ENCODE measurements around the gene SPEN.
A peak's percentile ranks its signal among the peaks of the same experiment; 100 is the strongest.
"Not testable (repeated sequence)": the region's sequence is repeated elsewhere in the genome, so short reads cannot be mapped to it uniquely, and the experiment has no call there.

SPEN gene

DNA sequence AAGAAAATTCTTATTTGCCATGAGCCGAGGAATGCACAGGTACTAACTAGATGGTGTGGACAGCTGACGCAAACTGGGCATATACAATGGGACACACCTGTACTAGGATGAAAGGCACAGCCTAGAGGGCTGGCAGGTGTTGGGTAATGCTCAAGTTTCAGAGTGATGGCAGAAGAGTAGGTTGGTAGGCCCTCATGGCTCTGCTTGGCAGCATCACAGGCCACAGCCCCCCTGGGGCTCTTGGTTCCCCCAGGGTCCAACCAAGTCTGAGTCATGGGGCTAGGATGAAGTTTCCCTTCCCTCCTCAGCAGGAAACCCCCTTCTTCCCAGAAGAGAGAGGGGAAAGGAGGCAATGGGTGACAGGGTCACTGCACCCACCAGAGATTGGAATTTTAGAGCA is 35.2 kb downstream of the SPEN start:
- Mint-ChIP-seq H3K9me3 (no peaks in the 10 kb centered on the region), H3K4me3 (no peak overlapping the region), H3K27ac (peak overlapping the region; percentile 85), H3K27me3 (no peaks in the 10 kb centered on the region), H3K36me3 (ENCODE audit: low read depth) (peaks cover 30% of the 10 kb centered on the region), H3K4me1 (ENCODE audit: low read depth) (peaks cover 73% of the 10 kb centered on the region)
- intact Hi-C loops (cut with micrococcal nuclease) = no loop called here

DNA sequence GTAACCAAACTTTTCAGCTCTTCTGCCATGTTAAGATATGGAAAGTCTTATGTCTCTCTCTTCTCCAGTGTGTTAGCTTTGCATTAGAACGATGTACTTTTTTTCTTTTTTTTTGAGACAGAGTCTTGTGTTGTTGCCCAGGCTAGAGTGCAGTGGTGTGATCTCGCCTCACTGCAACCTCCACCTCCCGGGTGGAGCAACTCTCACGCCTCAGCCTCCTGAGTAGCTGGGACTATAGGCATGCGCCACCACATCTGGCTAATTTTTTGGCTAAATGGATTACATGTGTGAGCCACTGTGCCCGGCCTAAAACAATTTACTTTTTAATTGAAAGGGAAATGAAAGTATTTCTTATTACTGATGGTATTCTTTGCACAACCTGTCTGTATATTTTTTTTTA is 35.8 kb downstream of the SPEN start:
- H3K27me3 Mint-ChIP-seq = no peaks in the 10 kb centered on the region
- H3K4me3 Mint-ChIP-seq = peak overlapping the region; percentile 64
- intact Hi-C loops (cut with micrococcal nuclease) = no loop called here
- peaks cover 74% of the 10 kb centered on the region for H3K4me1 Mint-ChIP-seq (ENCODE audit: low read depth)
- peak overlapping the region; percentile 85 for H3K27ac Mint-ChIP-seq
- H3K36me3 Mint-ChIP-seq (ENCODE audit: low read depth) = peaks cover 25% of the 10 kb centered on the region
- H3K9me3 Mint-ChIP-seq = no peaks in the 10 kb centered on the region

DNA sequence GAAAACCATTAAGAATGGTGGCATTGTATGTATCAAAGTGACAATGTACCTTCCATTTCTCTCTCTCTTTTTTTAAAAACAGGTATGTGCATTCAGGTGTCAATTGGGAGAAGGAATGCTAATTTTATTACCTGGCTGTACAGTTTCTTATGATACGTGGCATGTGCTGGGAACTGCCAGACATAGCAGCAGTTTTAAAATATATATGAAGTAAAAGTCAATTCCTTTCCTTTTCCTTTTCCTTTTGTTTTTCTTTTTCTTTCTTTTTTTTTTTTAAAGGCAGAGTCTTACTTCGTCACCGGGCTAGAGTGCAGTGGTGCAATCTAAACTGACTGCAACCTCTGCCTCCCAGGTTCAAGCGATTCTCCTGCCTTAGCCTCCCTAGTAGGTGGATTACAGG is 37.0 kb downstream of the SPEN start:
- Mint-ChIP-seq H3K4me3 (no peak overlapping the region), H3K36me3 (ENCODE audit: low read depth) (peaks cover 24% of the 10 kb centered on the region), H3K9me3 (no peaks in the 10 kb centered on the region), H3K27me3 (no peaks in the 10 kb centered on the region), H3K27ac (peak overlapping the region; percentile 93), H3K4me1 (ENCODE audit: low read depth) (peaks cover 68% of the 10 kb centered on the region)
- intact Hi-C loops (cut with micrococcal nuclease) = no loop called here

DNA sequence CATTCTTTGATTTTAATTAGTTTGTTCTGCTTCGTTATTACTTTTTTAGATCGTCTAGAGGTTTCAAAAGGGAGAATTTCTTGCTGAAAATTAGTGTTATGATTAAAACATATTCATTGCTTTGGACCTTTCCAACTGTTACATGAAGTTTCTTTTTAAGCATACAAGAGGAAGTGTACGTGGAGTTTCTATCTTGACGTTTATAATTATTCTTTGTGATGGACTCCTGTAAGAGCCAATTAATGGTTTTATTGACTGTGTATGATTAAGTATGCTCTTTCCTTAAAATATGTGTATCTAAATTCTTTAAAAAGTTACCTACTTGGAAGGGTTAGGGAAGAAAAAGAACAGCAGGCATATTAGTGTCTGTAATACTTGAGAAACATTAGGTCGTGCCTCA is 37.8 kb downstream of the SPEN start:
- intact Hi-C loops (cut with micrococcal nuclease) = loop anchor here (5.0 kb wide), 2 partner anchors 33 to 48 kb away; no protein-coding TSS in a partner anchor
- Mint-ChIP-seq H3K9me3 (no peaks in the 10 kb centered on the region), H3K36me3 (ENCODE audit: low read depth) (peaks cover 27% of the 10 kb centered on the region), H3K27me3 (no peaks in the 10 kb centered on the region), H3K27ac (peak overlapping the region; percentile 93), H3K4me1 (ENCODE audit: low read depth) (peaks cover 62% of the 10 kb centered on the region), H3K4me3 (peak overlapping the region; percentile 74)

DNA sequence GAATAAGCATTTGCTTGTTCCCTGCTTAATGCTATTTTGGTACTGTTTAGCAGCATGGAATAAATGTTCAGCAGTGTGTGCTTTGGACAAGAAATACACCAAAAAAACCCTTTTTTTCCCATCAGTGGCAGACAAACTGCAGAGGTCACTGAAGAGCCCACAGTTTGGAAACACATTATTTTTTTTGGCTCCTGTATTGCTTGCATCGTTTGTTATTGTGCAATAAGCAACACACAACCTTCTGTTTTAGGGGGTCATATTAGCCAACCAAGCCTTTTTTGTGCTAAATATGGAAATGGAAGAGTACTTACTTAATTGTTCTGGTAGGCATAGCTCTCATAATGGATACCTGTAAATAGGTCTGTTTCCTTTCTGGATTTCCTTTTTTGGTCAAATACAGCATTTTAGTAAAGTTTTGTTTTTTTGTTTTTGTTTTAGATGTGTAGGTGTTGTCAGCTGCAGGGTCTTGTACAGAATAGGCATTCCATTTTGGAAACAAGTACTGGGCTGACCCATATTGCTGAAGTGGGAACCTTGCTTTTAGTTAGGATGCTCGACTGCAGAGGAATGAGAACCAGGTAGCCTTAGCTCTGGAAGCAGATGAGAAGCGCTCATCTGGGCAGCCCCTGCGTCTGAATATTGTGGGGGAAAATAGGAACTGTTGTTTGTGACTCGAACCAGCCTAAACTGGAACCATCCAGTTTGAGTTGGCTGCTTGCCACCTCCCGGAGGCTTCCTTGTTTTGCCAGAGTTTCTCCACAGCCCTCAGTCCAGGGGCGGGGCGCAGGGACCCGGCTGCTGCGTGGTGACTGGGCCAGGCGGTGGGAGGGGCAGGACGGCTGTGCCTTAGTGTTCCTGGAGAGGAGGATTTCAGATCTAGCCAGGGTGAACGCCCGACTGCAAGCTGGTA is 38.4 kb downstream of the SPEN start:
- H3K4me3 Mint-ChIP-seq = peak overlapping the region; percentile 74
- H3K9me3 Mint-ChIP-seq = no peaks in the 10 kb centered on the region
- H3K27me3 Mint-ChIP-seq = no peaks in the 10 kb centered on the region
- H3K27ac Mint-ChIP-seq = peak overlapping the region; percentile 93
- H3K36me3 Mint-ChIP-seq (ENCODE audit: low read depth) = peaks cover 29% of the 10 kb centered on the region
- H3K4me1 Mint-ChIP-seq (ENCODE audit: low read depth) = peaks cover 63% of the 10 kb centered on the region
- intact Hi-C loops (cut with micrococcal nuclease) = loop anchor here (5.0 kb wide), 2 partner anchors 34 to 49 kb away; no protein-coding TSS in a partner anchor

DNA sequence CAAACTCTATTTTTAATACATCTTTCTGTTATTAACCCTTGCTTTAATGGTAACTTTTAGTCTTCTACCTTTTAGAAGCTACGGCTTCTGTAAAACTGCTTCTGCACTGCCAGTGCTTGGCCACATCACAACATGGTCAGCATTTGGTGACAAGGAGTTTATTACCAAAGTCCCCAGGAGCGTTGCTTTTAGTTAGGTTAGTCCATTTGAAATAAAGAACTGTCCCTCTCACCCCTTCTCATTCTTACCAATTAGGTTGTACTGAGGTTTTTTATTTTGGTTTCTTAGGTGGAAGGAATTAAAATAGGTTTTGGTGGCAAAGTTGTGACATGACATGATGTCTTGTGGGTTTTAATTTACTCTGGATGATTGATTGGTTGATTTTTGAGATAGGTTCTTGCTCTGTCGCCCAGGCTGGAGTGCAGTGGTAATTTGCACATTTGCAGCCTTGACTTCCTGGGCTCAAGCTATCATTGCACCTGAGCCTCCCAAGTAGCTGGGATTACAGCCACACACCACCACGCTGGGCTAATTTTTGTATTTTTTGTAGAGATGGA is 39.2 kb downstream of the SPEN start:
- peak overlapping the region; percentile 93 for H3K27ac Mint-ChIP-seq
- peaks cover 59% of the 10 kb centered on the region for H3K4me1 Mint-ChIP-seq (ENCODE audit: low read depth)
- intact Hi-C loops (cut with micrococcal nuclease) = loop anchor here (5.0 kb wide), 2 partner anchors 34 to 49 kb away; no protein-coding TSS in a partner anchor
- H3K9me3 Mint-ChIP-seq = no peaks in the 10 kb centered on the region
- H3K36me3 Mint-ChIP-seq (ENCODE audit: low read depth) = peaks cover 25% of the 10 kb centered on the region
- H3K4me3 Mint-ChIP-seq = peak overlapping the region; percentile 74
- H3K27me3 Mint-ChIP-seq = no peaks in the 10 kb centered on the region

DNA sequence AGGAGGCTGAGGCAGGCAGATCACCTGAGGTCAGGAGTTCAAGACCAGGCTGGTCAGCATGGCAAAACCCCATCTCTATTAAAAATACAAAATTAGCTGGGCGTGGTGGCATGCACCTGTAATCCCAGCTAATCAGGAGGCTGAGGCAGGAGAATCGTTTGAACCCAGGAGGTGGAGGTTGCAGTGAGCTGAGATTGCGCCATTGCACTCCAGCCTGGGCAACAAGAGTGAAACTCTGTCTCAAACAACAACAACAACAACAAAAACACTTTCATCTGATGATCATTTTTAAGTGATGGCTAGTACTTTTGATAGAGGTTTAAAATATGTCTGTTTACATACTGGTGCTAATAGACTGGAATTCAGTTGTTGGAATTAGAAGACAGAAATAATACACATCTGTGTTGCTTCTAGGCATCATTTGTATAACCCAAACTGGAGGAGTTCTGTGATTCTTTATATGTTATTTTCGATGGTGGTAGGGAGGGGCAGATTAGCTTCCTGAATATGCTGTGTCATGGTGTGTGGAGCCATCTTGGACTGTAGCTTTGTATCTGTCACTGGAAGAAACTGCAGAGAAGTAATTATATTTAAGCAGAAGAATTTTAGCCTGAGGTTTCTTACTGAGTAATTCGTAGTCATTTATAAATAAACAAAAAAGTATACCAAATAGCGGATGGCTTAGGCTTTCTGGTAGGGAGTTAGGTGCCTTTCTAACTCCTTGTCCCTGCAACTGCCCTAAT is 45.5 kb downstream of the SPEN start:
- H3K27me3 Mint-ChIP-seq; intact Hi-C loops (cut with micrococcal nuclease); H3K4me3 Mint-ChIP-seq; H3K9me3 Mint-ChIP-seq: not testable (repeated sequence)
- H3K36me3 Mint-ChIP-seq (ENCODE audit: low read depth) = peaks cover 36% of the 10 kb centered on the region
- H3K27ac Mint-ChIP-seq = peak overlapping the region; percentile 68
- peaks cover 25% of the 10 kb centered on the region for H3K4me1 Mint-ChIP-seq (ENCODE audit: low read depth)

- Mint-ChIP-seq H3K27ac (no peak overlapping the region), H3K9me3 (no peaks in the 10 kb centered on the region), H3K4me1 (ENCODE audit: low read depth) (peaks cover 36% of the 10 kb centered on the region), H3K36me3 (ENCODE audit: low read depth) (peaks cover 33% of the 10 kb centered on the region), H3K27me3 (no peaks in the 10 kb centered on the region), H3K4me3 (no peak overlapping the region)
- intact Hi-C loops (cut with micrococcal nuclease) = no loop called here
Observed at GRCh38 chr1:15895233-15895632, 47.7 kb downstream of the SPEN start.

- Mint-ChIP-seq H3K36me3 (ENCODE audit: low read depth) (peaks cover 26% of the 10 kb centered on the region), H3K4me1 (ENCODE audit: low read depth) (peaks cover 36% of the 10 kb centered on the region)
- H3K9me3 Mint-ChIP-seq; H3K4me3 Mint-ChIP-seq; H3K27me3 Mint-ChIP-seq; H3K27ac Mint-ChIP-seq; intact Hi-C loops (cut with micrococcal nuclease): not testable (repeated sequence)
Observed at GRCh38 chr1:15896841-15897610, 49.5 kb downstream of the SPEN start.

- H3K4me3 Mint-ChIP-seq = no peak overlapping the region
- H3K27me3 Mint-ChIP-seq = no peaks in the 10 kb centered on the region
- H3K4me1 Mint-ChIP-seq (ENCODE audit: low read depth) = peaks cover 36% of the 10 kb centered on the region
- H3K9me3 Mint-ChIP-seq = no peaks in the 10 kb centered on the region
- peaks cover 26% of the 10 kb centered on the region for H3K36me3 Mint-ChIP-seq (ENCODE audit: low read depth)
- intact Hi-C loops (cut with micrococcal nuclease) = no loop called here
- no peak overlapping the region for H3K27ac Mint-ChIP-seq
Observed at GRCh38 chr1:15899266-15899665, 51.8 kb downstream of the SPEN start.

- H3K27ac Mint-ChIP-seq = no peak overlapping the region
Observed at GRCh38 chr1:15900662-15901279, 53.3 kb downstream of the SPEN start.

GRCh38 chr1:15902882-15903281 is 55.4 kb downstream of the SPEN start:
- H3K9me3 Mint-ChIP-seq = no peaks in the 10 kb centered on the region
- no peak overlapping the region for H3K27ac Mint-ChIP-seq
- peaks cover 29% of the 10 kb centered on the region for H3K4me1 Mint-ChIP-seq (ENCODE audit: low read depth)
- H3K27me3 Mint-ChIP-seq = no peaks in the 10 kb centered on the region
- no peak overlapping the region for H3K4me3 Mint-ChIP-seq
- intact Hi-C loops (cut with micrococcal nuclease) = loop anchor here (10.0 kb wide), 1 partner anchor 88 kb away; no protein-coding TSS in a partner anchor
- peaks cover 34% of the 10 kb centered on the region for H3K36me3 Mint-ChIP-seq (ENCODE audit: low read depth)

More at GRCh38 chr1:15900662-15901279, 53.3 kb downstream of the SPEN start:
- H3K9me3 Mint-ChIP-seq = no peaks in the 10 kb centered on the region
- H3K36me3 Mint-ChIP-seq (ENCODE audit: low read depth) = peaks cover 30% of the 10 kb centered on the region
- H3K4me3 Mint-ChIP-seq = no peak overlapping the region
- intact Hi-C loops (cut with micrococcal nuclease) = loop anchor here (10.0 kb wide), 1 partner anchor 86 kb away; no protein-coding TSS in a partner anchor
- peaks cover 30% of the 10 kb centered on the region for H3K4me1 Mint-ChIP-seq (ENCODE audit: low read depth)
- H3K27me3 Mint-ChIP-seq = no peaks in the 10 kb centered on the region

DNA sequence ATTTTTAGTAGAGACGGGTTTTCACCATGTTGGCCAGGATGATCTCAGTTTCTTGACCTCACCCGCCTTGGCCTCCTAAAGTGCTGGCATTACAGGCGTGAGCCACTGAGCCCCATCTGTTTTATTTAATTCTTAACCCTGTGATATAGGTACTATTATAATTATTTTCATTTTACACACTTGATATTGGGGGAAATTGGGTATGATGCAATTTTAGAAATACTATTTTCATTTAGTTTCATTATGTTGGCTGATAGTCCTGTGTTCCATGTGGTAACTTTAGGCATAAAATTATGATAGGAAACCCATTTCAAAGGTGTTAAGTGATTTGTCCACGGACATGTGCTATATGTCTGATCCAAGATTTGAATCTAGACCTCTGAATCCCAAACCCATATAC is 61.1 kb downstream of the SPEN start:
- Mint-ChIP-seq H3K36me3 (ENCODE audit: low read depth) (peaks cover 68% of the 10 kb centered on the region), H3K4me3 (no peak overlapping the region), H3K27me3 (no peaks in the 10 kb centered on the region), H3K27ac (no peak overlapping the region), H3K4me1 (ENCODE audit: low read depth) (peaks cover under 1% of the 10 kb centered on the region), H3K9me3 (no peaks in the 10 kb centered on the region)
- intact Hi-C loops (cut with micrococcal nuclease) = loop anchor here (10.0 kb wide), 1 partner anchor 94 kb away; no protein-coding TSS in a partner anchor

Data from dendritic cell treated with granulocyte-macrophage colony-stimulating factor and Interleukin-4, amounts not matched to agents 40 ng/mL and 50 ng/mL, for 4 days (primary cell).